ENCODE data around the gene KRT15. TPM values are rescaled to one million over a fixed set of nuclear protein-coding genes. Genes with fewer than 3 reads are reported as not detected.

Gene KRT15
- total RNA-seq, 1 experiment from 2014 or later = 83.0 TPM

DNA sequence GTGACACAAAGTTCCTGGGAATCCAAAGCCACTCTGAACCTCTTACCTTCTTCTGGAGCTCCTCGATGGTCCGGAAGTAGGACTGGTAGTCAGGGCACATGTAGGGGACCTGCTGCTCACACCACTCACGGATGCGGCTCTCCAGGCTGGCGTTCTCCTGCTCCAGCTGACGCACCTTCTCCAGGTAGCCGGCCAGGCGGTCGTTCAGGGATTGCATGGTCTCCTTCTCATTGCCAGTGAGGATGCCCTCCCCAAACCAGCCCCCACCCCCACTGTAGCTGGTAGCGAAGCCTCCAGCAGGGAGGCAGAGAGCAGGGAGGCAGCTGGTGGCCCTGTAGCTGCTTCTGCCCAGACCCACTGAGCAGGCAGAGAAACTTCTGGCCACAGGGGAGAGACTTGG, 38.1 kb downstream of the KRT15 start:
- Mint-ChIP-seq H3K4me1 (ENCODE audit: low read depth, unreplicated experiment) (no peaks in the 10 kb centered on the region), H3K4me3 (ENCODE audit: low read depth, unreplicated experiment) (no peak overlapping the region), H3K9me3 (ENCODE audit: low read depth, unreplicated experiment) (no peaks in the 10 kb centered on the region), H3K27me3 (ENCODE audit: unreplicated experiment) (no peaks in the 10 kb centered on the region), H3K27ac (ENCODE audit: unreplicated experiment) (no peak overlapping the region), H3K36me3 (ENCODE audit: insufficient read depth, unreplicated experiment) (no peaks in the 10 kb centered on the region)
- intact Hi-C loops (cut with micrococcal nuclease; ENCODE audit: unreplicated experiment) = no loop called here
- TF ChIP-seq, protein P1, sequence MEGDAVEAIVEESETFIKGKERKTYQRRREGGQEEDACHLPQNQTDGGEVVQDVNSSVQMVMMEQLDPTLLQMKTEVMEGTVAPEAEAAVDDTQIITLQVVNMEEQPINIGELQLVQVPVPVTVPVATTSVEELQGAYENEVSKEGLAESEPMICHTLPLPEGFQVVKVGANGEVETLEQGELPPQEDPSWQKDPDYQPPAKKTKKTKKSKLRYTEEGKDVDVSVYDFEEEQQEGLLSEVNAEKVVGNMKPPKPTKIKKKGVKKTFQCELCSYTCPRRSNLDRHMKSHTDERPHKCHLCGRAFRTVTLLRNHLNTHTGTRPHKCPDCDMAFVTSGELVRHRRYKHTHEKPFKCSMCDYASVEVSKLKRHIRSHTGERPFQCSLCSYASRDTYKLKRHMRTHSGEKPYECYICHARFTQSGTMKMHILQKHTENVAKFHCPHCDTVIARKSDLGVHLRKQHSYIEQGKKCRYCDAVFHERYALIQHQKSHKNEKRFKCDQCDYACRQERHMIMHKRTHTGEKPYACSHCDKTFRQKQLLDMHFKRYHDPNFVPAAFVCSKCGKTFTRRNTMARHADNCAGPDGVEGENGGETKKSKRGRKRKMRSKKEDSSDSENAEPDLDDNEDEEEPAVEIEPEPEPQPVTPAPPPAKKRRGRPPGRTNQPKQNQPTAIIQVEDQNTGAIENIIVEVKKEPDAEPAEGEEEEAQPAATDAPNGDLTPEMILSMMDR (IDR thresholded peaks at IDR 0.05; ENCODE audit: unreplicated experiment) = no peak
- CTCF ChIA-PET = interaction anchor here (0.6 to 1.2 kb wide), 2 partner anchors 9 to 10 kb away, joined by 3 to 4 read pairs; no protein-coding TSS in a partner anchor
- BruUV-seq (replicated peaks) = no TSS peak
- no peak for DNase-seq

DNA sequence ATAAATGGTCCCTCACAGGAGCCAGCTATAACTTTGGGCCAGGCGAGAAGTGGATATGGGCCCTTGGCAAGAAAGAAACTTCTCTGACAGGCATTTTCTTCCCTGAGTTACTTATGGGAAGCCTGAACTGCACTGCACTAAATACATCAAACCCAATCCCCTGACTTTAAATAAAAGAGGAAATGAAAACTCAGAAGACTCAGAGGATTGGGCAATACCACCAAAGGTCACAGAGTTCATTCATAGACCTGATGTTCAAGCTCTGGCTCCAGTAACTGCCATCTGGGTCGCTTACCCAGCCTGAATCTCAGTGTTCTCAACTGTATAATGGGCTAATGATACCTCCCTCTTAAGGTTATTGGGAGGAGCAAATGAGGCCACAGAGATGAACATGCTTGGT, 38.6 kb downstream of the KRT15 start:
- no TSS peak for BruUV-seq (replicated peaks)
- no peaks in the 10 kb centered on the region for H3K4me1 Mint-ChIP-seq (ENCODE audit: low read depth, unreplicated experiment)
- CTCF ChIA-PET = interaction anchor here (1.2 kb wide), 1 partner anchor 10 kb away, joined by 3 read pairs; no protein-coding TSS in a partner anchor
- no peaks in the 10 kb centered on the region for H3K9me3 Mint-ChIP-seq (ENCODE audit: low read depth, unreplicated experiment)
- TF ChIP-seq, protein P1 (IDR thresholded peaks at IDR 0.05; ENCODE audit: unreplicated experiment) = no peak
- intact Hi-C loops (cut with micrococcal nuclease; ENCODE audit: unreplicated experiment) = no loop called here
- H3K36me3 Mint-ChIP-seq (ENCODE audit: insufficient read depth, unreplicated experiment) = no peaks in the 10 kb centered on the region
- no peak overlapping the region for H3K27ac Mint-ChIP-seq (ENCODE audit: unreplicated experiment)
- H3K27me3 Mint-ChIP-seq (ENCODE audit: unreplicated experiment) = no peaks in the 10 kb centered on the region
- DNase-seq = no peak
- H3K4me3 Mint-ChIP-seq (ENCODE audit: low read depth, unreplicated experiment) = no peak overlapping the region

DNA sequence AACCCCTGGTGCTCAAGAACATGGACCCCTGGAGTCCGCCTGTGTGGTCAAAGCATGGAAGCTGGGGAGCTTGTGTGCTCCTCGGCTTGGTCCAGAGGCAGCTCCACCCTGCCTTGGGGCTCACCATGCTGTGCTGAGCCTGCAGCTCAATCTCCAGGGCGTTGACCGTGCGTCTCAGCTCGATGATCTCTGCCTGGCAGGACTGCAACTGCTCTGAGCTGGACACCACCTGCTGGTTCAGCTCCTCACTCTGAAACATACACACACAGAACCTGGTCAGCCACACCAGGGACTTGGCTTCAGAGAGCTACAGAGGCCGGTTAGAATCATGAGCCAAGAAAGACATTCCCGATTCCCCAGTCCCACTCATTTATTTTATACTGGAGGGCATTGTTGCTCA, 40.5 kb downstream of the KRT15 start:
- H3K9me3 Mint-ChIP-seq (ENCODE audit: low read depth, unreplicated experiment) = no peaks in the 10 kb centered on the region
- H3K36me3 Mint-ChIP-seq (ENCODE audit: insufficient read depth, unreplicated experiment) = no peaks in the 10 kb centered on the region
- no peak overlapping the region for H3K4me3 Mint-ChIP-seq (ENCODE audit: low read depth, unreplicated experiment)
- no peak for DNase-seq
- intact Hi-C loops (cut with micrococcal nuclease; ENCODE audit: unreplicated experiment) = no loop called here
- BruUV-seq (replicated peaks) = no TSS peak
- TF ChIP-seq, protein P1 (IDR thresholded peaks at IDR 0.05; ENCODE audit: unreplicated experiment) = no peak
- peaks cover 4% of the 10 kb centered on the region for H3K27me3 Mint-ChIP-seq (ENCODE audit: unreplicated experiment)
- H3K4me1 Mint-ChIP-seq (ENCODE audit: low read depth, unreplicated experiment) = no peaks in the 10 kb centered on the region
- CTCF ChIA-PET = interaction anchor here (0.8 kb wide), 1 partner anchor 9 kb away, joined by 3 read pairs; no protein-coding TSS in a partner anchor
- H3K27ac Mint-ChIP-seq (ENCODE audit: unreplicated experiment) = no peak overlapping the region

DNA sequence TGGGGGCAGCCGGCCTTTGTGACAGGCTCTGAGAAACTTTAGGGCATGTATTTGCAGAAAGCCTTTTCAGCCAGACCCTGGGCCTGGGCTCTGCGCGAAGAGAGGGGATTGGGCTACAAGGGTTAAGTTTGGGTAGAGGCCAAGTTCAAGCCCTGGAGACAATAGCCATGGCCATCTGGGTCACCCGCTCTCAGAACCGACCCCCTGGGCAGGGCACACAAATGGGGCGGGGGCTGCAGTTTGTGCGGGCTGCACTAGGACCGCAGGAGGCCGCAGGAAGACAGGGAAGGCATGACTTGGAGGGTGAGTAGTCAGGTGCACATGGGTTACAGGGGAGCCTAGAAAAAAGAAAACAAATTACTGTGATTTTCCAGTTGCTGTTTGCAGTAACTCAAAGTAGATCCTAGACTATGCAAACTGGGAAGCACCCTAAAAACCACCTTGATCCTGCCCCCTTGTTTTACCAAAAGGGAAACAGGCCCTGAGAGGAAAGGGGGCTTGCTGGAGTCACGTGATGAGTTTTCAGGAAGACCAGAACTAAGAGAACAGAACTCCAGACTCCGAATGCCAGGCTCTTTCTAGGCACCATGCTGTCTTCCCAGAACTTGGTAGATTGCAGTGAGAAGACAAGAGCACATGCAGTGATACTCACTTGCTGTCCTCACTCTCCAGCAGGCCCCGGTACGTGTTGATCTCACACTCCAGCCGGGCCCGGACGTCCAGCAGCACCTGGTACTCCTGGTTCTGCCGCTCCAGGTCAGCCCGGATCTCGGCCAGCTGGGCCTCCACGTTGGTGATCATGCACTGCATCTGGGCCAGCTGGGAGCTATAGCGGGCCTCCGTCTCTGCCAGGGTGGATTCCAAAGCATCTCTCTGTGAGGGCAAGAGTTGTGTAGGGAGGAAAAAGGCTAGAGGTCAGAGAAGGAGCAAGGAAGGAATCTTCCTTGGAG, 41.5 kb downstream of the KRT15 start:
- TF ChIP-seq, protein P1 (IDR thresholded peaks at IDR 0.05; ENCODE audit: unreplicated experiment) = no peak
- intact Hi-C loops (cut with micrococcal nuclease; ENCODE audit: unreplicated experiment) = no loop called here
- Mint-ChIP-seq H3K9me3 (ENCODE audit: low read depth, unreplicated experiment) (no peaks in the 10 kb centered on the region), H3K4me1 (ENCODE audit: low read depth, unreplicated experiment) (no peaks in the 10 kb centered on the region), H3K27ac (ENCODE audit: unreplicated experiment) (no peak overlapping the region), H3K27me3 (ENCODE audit: unreplicated experiment) (peaks cover 13% of the 10 kb centered on the region), H3K4me3 (ENCODE audit: low read depth, unreplicated experiment) (no peak overlapping the region), H3K36me3 (ENCODE audit: insufficient read depth, unreplicated experiment) (no peaks in the 10 kb centered on the region)
- CTCF ChIA-PET = interaction anchor here (0.8 to 1.6 kb wide), 2 partner anchors 10 to 59 kb away, joined by 3 read pairs; no protein-coding TSS in a partner anchor
- DNase-seq = no peak
- BruUV-seq (replicated peaks) = no TSS peak
